ENCODE data around the gene MAN1C1.
A peak's percentile ranks its signal among the peaks of the same experiment; 100 is the strongest.

Gene MAN1C1

DNA sequence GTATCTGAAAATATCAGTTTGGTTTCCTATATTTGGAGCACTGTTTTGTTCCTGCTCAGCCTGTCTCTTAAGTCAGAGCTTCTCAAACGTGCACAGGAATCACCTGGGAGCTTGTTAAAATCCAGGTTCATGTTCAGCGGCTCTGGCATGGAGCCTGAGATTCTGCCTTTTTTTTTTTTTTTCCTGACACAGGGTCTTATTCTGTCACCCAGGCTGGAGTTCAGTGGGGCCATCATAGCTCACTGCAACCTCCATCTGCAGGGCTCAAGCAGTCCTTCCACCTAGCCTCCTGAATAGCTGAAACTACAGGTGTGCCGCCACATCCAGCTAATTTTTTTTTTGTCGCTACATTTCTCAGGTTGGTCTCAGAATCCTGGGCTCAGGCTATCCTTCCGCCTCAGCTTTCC lies 171.2 kb downstream of the MAN1C1 start:
- no peak for DNase-seq

DNA sequence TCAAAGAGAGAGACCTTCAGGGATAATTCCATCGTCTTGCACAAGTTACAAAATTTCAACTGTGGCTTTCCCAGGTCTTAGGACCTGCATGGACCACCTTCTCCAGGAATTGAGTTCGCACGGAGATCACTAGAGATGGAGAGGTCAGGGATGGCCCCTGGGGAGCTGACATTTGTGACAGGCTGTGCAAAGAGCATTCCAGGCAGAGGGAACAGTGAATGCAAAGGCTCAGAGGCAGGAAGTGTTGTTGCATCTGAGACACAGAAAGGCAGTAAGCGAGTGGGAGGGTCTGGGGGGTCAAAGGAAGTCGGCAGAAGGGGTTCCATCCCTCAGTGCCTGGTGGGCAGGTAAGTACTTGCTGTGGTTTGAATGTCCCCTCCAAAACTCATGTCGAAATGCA lies 173.9 kb downstream of the MAN1C1 start:
- DNase-seq = no peak

DNA sequence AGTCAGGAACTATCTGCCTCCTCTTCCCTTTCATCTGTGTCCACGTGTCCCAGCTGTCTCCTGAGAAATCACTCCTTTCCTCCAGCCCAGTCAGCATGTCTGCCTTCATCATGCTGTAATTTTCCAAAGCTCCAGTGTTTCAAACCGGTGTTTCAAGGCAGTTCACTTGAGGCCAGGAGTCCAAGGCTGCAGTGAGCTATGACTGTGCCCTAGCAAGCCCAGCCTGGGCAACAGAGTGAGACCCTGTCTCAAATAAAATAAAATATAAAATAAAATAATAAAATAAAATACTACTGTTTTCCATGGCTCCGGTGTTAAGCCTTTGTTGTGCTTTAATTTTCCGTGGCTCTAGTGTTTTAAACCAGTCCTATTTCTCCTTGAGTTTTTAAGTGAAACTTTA lies 175.5 kb downstream of the MAN1C1 start:
- DNase-seq = no peak

DNA sequence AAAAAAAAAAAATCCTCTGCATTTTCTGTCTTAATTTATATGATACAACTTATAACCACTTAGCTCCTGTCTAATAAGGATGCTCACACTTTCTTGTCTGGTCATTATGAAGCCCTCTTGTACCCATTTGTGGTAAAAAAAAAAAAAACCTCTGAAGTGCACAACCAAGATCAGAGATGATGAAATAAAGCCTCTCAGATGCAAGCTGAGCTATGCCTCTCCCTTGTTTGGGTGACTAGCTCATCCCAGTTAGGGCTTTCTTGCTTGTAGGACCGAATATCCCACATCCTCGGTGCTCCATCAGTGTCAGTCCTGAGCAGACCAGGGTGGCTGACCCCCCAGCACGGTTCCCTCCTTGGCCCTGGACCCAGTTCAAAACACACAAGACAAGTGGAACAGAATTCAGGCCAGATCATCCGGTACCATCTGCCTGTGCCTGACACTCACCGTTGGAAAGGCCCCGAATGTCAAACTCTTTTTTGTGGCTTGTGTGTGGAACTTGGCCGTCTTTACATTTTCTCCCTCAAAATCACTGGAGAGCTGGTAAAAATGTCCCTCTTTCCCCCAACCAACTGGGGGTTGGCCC lies 177.1 kb downstream of the MAN1C1 start:
- no peak for DNase-seq

DNA sequence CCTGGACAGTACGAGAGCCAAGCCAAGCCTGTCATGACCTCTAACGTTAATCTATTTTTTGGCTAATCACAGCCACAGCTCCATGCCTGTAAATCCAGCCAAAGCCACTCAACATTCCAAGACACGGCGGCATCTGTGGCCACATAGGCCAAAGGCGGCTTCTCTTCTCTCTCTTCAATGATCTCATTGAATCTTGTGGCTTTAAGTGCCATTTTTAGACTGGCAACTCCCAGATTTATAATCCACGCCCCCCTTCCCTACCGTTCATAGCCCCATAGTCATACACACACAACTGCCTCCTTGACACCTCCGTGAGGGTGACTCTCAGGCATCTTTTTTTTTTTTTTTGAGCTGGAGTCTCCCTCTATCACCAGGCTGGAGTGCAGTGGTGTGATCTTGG lies 177.7 kb downstream of the MAN1C1 start:
- no peak for DNase-seq

DNA sequence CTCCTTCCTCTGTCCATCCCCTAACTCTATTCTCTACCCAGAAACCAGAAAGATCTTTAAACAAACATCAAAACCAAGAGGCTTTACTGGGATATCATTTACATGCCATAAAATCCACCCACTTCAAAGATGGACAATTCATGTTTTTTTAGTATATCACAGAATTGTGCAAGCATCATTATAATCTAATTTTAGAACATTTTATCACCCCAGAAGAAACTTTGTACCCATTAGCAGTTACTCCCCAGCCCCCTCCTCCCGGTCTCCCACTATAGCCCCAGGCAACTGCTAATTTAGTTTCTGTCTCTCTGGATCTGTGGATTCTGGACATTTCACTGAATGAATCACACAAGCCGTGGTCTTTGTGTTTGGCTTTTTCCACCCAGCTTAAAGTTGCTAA lies 178.6 kb downstream of the MAN1C1 start:
- no peak for DNase-seq

DNA sequence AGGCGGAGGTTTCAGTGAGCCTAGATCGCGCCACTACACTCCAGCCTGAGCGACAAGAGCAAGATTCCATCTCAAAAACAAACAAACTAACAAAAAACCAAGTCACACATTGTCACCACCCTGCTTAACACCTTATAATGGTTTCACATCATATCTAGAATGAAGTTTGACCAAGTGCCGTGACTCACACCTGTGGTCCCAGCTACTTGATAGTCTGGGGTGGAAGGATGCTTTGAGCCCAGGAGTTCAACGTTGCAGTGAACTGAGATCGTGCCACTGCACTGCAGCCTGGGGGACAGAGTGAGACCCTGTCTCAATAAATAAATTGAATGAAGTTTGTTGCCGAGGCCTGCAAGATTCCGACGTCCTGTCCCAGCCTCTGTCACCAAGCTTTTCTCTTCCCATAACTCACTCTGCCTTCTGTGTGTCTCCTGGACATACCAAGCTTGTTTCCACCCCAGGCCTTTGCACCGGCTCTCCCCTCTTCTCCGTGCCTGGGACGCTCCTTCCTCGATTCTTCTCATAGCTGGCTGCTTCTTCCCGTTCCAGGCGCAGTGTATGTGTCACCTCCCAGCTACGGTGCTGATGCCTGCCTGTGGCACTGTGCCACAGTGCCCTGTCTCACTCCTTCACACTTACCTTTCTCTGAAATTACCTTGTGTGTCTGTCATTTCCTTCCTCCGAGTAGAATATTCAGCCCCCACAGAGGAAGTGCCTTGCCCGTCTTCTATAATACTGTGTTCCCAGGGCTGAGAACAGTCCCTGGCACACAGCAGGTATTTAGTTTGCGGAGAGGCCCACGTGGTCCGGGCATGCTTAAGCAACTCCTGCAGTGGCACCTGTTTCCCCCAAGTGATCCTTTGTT lies 179.6 kb downstream of the MAN1C1 start:
- DNase-seq = peak; percentile 42

DNA sequence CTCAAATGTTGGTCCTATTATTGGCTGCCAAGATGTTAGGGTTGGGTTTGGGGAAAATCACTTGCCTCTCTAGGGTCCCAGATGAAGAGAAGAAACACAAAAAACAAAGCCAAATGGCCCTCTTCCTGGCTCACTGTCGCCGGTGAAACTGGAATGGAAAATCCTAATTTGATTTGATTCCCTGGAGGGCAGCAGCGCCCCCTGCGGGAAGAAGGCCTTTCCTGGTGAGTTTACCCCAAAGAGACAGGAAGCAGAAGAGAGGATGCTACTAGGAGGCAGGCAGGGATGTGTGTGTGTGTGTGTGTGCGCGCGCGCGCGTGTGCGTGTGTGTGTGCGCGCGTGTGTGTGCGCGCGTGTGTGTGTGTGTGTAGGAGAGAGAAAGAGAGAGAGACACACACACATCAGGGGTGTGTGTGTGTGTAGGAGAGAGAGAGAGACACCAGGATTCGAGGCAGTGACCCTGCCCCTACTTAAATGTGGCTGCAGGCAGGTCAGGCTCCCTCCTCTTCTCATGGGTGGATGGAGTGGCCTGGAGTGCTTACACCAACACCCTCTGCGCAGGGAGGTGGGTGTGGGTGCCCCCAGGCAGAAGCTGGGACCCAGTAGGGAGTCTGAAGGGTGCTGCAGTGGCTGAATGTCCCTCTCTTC lies 180.3 kb downstream of the MAN1C1 start:
- DNase-seq = peak; percentile 72

DNA sequence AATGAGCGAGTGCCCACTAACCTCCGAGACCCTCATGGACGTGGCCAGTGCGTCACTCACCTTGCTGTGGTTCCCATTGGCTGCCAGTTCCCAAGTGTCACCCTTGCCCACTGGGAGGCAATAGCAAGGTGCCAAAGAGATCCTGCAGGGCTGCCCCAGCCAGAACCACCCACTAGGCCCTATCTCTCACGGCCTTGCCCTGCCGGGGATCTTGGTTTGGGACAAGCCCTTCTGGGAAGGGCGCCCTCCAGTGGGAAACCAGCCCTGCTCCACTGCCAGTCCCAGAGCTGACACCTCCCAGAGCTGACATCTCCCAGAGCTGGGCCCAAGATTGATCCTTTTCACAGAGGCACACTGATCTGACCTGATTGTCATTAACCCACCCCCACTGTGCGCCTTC lies 181.3 kb downstream of the MAN1C1 start:
- no peak for DNase-seq

DNA sequence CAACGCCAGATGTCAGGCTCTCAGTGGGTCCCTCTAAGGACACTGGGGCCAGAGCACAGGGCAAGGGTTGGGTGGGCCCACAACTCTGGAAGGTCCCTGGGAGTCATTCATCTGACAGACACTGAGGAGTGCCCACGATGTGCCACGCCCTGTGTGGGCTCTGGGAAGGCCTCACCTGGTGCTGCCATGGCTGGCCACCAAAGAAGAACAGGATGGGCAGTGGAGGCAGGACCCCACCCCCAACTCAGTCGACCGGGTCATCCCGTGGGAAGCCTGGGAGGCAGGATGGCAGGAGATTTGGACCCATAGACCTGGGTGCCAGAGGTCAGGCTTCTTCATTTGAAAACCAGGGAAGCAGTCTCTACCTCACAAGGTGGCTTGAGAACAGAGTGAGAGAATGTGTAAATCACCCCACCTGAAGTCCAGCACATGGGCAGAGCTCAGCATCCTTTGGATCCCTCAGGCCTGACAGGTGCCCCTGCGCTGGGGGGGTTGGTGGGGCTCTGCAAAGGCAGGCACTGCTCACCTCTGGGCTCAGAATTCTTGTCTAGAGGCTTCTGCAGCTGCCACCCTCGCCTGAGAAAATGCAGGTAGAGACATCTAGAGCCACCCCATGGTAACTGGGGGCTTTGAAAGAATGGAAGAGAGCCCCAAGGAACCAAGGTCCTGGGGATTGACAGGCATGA lies 182.2 kb downstream of the MAN1C1 start:
- DNase-seq = no peak

DNA sequence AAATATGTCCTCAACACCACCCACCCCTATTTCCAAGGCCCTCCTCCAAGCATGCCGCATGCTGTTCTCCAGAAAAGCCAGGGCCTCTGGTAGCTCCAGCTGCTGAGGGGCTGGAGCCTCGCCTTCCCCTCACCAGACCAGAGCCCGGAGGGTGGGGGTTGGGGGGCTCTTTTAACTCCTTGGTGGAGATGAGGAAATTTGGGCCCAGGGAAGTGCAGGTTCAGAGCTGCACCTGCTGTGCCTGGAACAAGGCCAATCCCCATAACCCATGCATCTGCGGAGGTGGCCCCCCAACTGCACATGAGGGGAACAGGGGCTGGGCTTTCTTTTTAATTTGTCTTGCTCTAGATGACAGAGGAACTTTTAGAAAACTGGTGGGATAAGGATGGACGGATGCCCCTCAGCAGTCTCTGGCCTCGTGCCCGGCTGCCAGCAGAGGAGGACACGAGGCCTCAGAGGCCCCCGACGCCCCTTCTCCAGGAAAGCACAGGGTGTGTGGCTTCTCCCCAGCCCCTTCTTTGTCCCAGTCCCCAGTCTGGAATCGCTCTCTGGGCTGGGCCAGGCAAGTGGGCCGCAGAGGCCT lies 182.9 kb downstream of the MAN1C1 start:
- no peak for DNase-seq

DNA sequence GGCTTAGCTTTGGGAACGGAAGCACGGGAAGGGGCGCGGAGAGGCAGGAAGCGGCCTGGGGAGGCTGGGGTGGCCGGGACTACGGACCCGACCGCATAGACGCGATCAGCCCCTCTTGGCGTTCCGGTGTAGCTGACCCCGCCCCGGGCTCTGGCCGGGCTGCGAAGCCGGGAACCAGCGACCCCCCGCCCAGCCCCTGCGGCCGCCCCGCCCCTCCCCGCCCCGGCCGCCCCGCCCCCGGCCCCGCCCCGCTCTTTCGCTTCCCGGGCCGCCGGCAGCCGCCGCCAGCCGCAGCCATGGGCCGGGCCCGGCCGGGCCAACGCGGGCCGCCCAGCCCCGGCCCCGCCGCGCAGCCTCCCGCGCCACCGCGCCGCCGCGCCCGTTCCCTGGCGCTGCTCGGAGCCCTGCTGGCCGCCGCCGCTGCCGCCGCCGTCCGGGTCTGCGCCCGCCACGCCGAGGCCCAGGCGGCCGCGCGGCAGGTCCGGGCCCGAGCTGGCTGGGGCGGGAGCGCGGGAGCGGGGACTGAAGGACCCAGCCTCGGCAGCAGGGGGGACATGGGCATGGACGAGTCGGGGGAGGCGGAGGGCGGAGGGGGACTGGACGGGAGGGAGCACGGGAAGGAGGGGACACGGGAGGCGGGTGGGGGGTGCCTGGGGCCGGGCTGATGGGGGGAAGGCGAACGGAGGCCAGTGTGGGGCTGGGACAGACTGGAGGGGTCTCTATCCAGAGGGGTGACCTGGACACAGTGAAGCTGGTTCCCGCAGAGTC lies 183.5 kb downstream of the MAN1C1 start, which contains the start of gene SELENON:
TSS of gene SELENON (plus strand) at position 259 of the 768 bp plus-strand sequence. CDS start at position 297, 38 bp downstream.
- DNase-seq = no peak

DNA sequence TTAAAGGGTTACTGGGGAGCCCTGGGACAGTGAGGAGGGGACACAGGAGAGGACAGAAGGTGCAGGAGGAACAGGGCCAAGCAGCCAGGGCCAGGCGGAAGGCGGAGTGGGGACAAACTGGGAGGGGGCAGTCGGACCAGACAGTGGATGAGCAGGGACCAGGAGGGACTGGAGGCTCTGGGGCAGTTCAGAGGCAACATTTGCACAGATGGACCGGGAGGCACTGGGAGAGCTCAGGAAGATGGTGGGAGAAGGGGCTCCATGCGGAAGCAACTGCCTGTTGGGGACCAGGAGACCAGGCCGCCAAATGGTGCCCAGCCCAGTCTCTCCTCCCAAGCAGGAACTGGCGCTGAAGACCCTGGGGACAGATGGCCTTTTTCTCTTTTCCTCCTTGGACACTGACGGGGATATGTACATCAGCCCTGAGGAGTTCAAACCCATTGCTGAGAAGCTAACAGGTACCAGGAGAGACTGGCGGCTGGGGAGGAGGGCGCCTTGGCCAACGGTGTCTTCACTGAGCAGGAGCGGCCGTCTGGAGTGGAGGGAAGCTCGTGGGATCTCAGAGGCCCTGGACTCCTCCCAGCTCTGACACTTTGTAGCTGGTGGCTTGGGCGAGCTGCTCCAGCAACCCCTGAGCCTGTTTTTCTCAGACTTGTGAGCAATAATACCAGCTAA lies 184.2 kb downstream of the MAN1C1 start:
- DNase-seq = no peak

DNA sequence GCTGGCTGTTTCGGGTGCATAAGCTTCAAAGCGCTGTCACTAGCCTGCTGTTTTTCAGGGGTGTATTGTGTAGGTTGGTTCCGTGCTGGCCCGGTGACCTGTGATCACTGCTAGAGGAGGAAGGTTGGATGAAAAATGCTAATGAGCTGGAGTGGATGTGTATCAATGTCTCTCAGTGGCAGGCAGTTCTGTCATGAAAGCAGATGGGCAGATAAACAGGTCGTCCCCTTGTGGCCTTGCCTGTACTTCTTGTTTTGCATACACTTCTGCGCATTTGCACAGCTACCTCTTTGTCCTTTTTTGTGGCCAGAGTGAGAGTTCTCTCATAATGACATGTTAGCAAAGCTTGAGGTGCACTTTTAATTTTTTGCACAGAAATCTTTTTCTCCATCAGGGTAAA lies 186.3 kb downstream of the MAN1C1 start:
- no peak for DNase-seq

DNA sequence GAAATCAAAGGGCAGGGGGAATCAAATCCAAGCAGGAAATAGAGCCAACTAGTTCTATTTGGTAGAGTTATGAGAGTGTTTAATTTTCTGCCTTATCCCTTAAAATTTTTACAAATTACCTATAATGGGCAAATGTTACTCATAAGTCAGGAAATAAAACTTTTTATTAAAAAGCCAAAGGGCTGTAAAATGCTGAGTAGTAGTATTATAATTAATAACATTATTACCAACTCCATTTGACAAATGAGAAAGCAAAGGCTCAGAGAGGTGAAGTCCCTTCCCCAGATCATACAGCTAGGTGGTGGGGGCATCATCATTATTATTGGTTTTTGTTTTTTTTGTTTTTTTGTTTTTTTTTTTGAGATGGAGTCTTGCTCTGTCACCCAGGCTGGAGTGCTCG lies 186.8 kb downstream of the MAN1C1 start:
- DNase-seq = no peak

DNA sequence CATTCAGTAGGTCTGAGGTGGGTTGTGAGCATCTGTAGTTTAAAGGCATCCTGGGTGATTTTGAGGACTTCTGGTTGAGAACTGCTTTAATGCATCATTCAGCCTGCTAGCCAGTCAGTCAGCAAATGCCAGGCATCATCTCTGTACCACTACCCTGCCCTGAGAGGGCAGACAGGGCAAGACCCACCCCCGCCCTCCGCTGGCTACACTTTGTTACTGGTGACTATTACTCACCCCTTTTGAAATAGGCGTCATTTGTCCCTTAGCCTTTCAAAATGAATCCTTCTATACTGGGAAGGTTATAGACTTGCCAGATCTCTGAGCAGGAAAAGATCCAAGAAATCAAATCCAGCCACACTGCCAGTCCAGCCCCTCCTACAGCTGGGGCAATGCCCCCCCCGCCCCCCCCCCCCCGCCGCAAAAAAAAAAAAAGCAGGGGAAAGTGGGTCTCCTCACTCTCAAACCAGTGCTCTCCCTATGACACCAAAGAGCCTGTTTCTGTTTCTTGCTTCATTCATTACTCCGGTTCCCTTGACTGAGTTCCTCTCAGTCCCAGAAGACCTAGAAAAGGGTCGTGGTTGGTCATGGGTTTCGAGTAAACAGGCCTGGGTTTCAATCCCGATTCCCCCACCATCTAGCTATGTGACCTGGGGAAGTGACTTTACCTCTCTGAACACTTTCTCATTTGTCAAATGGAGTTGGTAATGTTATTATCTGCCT lies 187.8 kb downstream of the MAN1C1 start:
- no peak for DNase-seq

DNA sequence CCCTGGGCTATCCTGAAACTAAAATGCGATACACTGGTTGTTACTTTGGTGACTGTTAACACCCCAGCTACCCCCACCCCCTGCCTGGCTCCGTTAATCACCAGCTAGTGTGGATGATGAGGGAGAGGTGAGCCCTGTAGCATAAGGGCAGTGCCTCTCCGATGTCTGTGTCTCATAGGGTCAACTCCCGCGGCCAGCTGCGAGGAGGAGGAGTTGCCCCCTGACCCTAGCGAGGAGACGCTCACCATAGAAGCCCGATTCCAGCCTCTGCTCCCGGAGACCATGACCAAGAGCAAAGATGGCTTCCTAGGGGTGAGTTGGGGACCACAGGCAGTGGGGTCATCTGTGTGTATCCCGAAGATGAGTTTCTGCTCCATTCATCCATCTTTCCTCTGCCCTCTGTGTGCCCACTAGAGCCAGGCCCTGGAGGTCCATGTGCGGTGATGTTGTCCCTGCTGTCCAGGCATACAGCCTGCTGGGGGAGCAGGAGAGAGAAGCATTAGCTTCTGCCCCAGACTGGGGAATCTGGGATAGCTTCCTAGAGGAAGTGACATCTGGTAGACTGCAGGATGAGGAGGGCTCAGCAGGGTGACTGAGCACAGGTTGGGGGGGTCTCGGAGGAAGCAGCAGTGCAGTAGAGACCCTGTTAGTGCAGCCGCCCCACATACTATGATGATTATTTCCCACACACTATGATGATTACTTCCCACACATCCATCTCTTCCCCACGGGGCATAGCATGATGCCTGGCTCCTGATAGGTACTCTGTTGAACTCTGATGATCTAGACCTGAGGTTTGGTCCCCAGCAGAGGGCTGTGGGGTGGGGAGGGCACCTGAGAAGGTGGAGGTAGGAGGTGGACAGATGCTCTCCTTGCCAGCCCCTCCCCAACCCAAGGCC lies 188.6 kb downstream of the MAN1C1 start:
- no peak for DNase-seq

DNA sequence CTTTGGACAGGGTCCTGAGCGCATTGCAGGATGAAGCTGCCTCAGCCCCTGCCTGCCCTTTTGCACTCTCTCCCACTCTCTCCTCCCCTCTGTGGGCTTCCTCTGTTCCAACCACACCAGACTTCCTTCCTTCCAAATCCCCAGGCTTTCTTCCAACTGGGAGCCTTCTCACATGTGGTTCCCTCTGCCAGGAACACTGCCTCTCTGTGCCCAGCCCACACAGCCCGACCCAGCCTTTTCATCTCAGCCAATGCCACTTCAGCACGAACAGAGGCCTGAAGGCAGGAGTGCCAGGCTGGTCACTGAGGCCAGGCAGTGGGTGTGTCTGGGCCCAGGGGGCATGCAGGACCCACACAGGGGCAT lies 189.3 kb downstream of the MAN1C1 start:
- DNase-seq = no peak

DNA sequence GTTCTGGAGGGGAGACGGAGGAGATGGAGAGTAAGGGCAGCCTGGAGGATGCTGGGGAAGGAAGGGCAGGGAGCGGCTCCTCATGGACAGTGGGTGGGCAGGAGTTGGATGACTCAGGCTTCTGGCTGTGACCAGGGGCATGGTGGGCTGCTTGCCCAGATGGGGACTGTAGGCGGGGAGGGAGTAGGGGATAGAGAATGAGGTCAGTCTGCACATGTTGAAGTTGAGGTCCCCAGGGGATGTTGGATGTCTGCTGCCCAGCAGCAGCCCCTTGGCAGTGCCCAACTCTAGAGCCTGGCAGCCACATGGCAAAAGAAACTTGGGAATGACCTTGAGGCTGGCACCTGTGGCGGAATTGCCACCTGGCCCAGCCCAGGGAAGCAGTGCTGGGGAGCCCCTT lies 189.8 kb downstream of the MAN1C1 start:
- DNase-seq = no peak

Data from CD4-positive, alpha-beta T cell treated with Interleukin-15 for 1 hour (primary cell).